ENCODE results near the gene KCTD21.

Gene KCTD21

GRCh38 chr11:78149646-78150045 lies 38.8 kb downstream of the KCTD21 start:
- TF ChIP-seq HDGF (IDR thresholded peaks at IDR 0.05; ENCODE audit: borderline replicate concordance) (no peak), L3MBTL2 (conservative IDR thresholded peaks at IDR 0.05) (no peak), CTBP1 (IDR thresholded peaks at IDR 0.05; ENCODE audit: borderline replicate concordance) (no peak), NFRKB (IDR thresholded peaks at IDR 0.05) (no peak), FOXM1 (IDR thresholded peaks at IDR 0.05; ENCODE audit: borderline replicate concordance) (no peak), BHLHE40 (IDR thresholded peaks at IDR 0.05; ENCODE audit: borderline replicate concordance) (no peak), LEF1 (IDR thresholded peaks at IDR 0.05; ENCODE audit: borderline replicate concordance) (no peak), TARDBP (IDR thresholded peaks at IDR 0.05) (no peak)
- TF ChIP-seq, protein P1, sequence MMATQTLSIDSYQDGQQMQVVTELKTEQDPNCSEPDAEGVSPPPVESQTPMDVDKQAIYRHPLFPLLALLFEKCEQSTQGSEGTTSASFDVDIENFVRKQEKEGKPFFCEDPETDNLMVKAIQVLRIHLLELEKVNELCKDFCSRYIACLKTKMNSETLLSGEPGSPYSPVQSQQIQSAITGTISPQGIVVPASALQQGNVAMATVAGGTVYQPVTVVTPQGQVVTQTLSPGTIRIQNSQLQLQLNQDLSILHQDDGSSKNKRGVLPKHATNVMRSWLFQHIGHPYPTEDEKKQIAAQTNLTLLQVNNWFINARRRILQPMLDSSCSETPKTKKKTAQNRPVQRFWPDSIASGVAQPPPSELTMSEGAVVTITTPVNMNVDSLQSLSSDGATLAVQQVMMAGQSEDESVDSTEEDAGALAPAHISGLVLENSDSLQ (IDR thresholded peaks at IDR 0.05), result no peak
- CTCF ChIA-PET, result interaction anchor here (0.6 kb wide), 1 partner anchor 73 kb away, joined by 3 read pairs; no protein-coding TSS in a partner anchor
- POLR2A ChIA-PET, result interaction anchor here (2.6 kb wide), 1 partner anchor 10 kb away, joined by 10 read pairs; the partner anchor contains the start of gene ALG8
- no peak for DNase-seq (ENCODE audit: extremely low spot score)

DNA sequence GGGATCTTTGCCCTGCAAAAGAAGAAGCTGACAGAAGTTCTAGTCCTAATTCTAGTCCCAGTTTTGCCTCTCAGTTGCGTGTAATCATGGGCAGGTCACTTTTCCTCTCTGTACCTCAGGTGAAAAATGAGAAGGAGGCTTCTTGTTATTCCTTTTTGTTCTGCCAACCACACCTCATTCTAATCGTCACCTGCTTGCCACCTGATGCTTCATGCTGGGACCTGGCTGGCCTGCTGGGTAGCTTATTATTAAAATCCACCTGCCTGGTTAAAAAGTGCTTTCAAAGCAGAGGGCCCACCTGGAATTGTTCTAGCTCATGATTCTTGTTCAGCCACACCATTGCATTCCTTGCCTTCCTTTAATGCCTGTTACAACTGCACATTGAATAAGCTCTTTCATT lies 40.6 kb downstream of the KCTD21 start:
- POLR2A ChIA-PET, result interaction anchor here (0.6 to 2.6 kb wide), 2 partner anchors 8 to 74 kb away, joined by 3 to 10 read pairs; partner anchors contain the start of gene ALG8

GRCh38 chr11:78145511-78146025 lies 42.9 kb downstream of the KCTD21 start:
- POLR2A ChIA-PET, result no interaction called here
- TF ChIP-seq FOXA1 (IDR thresholded peaks at IDR 0.05) (no peak), ARNT (IDR thresholded peaks at IDR 0.05) (no peak), FOXK2 (IDR thresholded peaks at IDR 0.05) (no peak), NFRKB (IDR thresholded peaks at IDR 0.05) (no peak)
- DNase-seq (ENCODE audit: extremely low spot score), result no peak
- CTCF ChIA-PET, result interaction anchor here (0.5 kb wide), 1 partner anchor 97 kb away, joined by 3 read pairs; no protein-coding TSS in a partner anchor

More for the DNA sequence above, 40.6 kb downstream of the KCTD21 start:
- no peak for DNase-seq (ENCODE audit: extremely low spot score)
- CTCF ChIA-PET, result no interaction called here
- TF ChIP-seq FOXK2 (IDR thresholded peaks at IDR 0.05) (no peak), FOXA1 (IDR thresholded peaks at IDR 0.05) (no peak), LEF1 (IDR thresholded peaks at IDR 0.05; ENCODE audit: borderline replicate concordance) (no peak), L3MBTL2 (conservative IDR thresholded peaks at IDR 0.05) (no peak), TARDBP (IDR thresholded peaks at IDR 0.05) (no peak), SUZ12 (IDR thresholded peaks at IDR 0.05) (no peak), CTBP1 (IDR thresholded peaks at IDR 0.05; ENCODE audit: borderline replicate concordance) (no peak), ELF4 (IDR thresholded peaks at IDR 0.05) (no peak), ZNF384 (IDR thresholded peaks at IDR 0.05) (no peak), NFRKB (IDR thresholded peaks at IDR 0.05) (no peak), BHLHE40 (IDR thresholded peaks at IDR 0.05; ENCODE audit: borderline replicate concordance) (no peak), ARNT (IDR thresholded peaks at IDR 0.05) (no peak), FOXM1 (IDR thresholded peaks at IDR 0.05; ENCODE audit: borderline replicate concordance) (no peak), HDGF (IDR thresholded peaks at IDR 0.05; ENCODE audit: borderline replicate concordance) (no peak), SP1 (IDR thresholded peaks at IDR 0.05) (no peak)
- TF ChIP-seq, protein P1 (IDR thresholded peaks at IDR 0.05), result no peak

GRCh38 chr11:78140392-78141077 lies 47.9 kb downstream of the KCTD21 start:
- no peak for DNase-seq (ENCODE audit: extremely low spot score)
- TF ChIP-seq FOXK2 (IDR thresholded peaks at IDR 0.05) (no peak), CTBP1 (IDR thresholded peaks at IDR 0.05; ENCODE audit: borderline replicate concordance) (no peak), ELF4 (IDR thresholded peaks at IDR 0.05) (no peak), ZNF384 (IDR thresholded peaks at IDR 0.05) (no peak), NFRKB (IDR thresholded peaks at IDR 0.05) (no peak), BHLHE40 (IDR thresholded peaks at IDR 0.05; ENCODE audit: borderline replicate concordance) (no peak)
- ChIA-PET POLR2A (interaction anchor here (0.9 to 1.9 kb wide), 6 partner anchors 8 to 145 kb away, joined by 3 to 10 read pairs (median 5); partner anchors contain the start of gene INTS4), CTCF (no interaction called here)

DNA sequence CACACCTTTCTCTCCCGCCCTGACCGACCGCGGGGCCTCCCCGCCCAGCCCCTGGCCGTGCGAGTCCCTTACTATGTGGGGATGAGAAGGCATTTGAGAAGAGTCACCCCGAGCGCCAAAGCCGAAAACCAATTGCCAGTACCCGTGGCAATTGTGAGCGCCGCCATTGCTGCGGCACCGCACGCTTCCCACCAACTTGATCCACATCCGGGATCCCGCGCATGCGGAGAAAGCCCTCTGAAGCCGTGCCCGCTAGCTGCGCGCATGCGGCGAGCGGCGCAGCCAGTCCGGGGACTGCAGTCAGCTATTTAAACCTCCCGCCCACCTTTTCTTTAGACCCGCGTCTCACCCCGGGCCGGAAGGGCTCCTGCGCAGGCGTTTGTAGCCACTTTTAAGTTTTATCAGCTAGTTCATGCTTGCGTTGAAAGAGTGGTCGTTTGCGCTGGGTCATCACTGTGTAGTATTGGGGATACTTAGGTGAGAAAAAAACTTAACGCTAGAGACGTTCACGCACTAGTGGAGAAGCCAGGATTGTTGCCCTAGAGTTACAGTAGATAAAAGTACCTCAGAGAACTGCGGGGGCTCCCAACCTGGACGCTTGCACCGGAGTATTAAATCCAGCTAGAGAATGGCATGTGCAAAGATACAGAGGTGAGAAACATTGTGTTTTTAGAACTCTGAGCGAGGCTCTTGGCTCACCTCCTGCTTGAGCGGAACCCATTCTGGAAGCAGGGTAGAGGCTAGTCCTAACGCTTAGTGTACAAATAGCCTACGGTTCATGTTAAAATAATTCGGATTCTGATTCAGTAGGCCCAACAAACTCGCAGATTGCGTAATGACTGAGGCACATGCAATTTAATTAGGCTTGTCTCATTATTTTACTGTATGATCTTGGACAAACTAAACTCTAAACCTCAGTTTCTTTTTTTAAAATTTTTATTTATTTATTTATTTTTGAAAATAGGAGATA lies 48.7 kb downstream of the KCTD21 start, which contains the start of gene ALG8:
TSS of gene ALG8 (minus strand) at position 205 of the 970 bp plus-strand sequence. CDS start at position 167, 38 bp downstream.
- CTCF ChIA-PET, result interaction anchor here (1.0 kb wide), 1 partner anchor 10 kb away, joined by 3 read pairs; no protein-coding TSS in a partner anchor
- POLR2A ChIA-PET, result interaction anchor here (0.8 to 1.9 kb wide), 19 partner anchors 9 to 435 kb away, joined by 3 to 23 read pairs (median 5); partner anchors contain the start of genes INTS4, KCTD21, NARS2 and NDUFC2

More for the DNA sequence above, 48.7 kb downstream of the KCTD21 start, which contains the start of gene ALG8:
- no peak for TF ChIP-seq HDGF (IDR thresholded peaks at IDR 0.05; ENCODE audit: borderline replicate concordance)
- peak; percentile 56; the same call in 1 of the 2 replicates for TF ChIP-seq ELF4 (IDR thresholded peaks at IDR 0.05)
- TF ChIP-seq FOXK2 (IDR thresholded peaks at IDR 0.05), result no peak
- peak; percentile 75 for TF ChIP-seq NFRKB (IDR thresholded peaks at IDR 0.05)
- TF ChIP-seq ARNT (IDR thresholded peaks at IDR 0.05), result no peak
- no peak for TF ChIP-seq SP1 (IDR thresholded peaks at IDR 0.05)
- TF ChIP-seq, protein P1 (IDR thresholded peaks at IDR 0.05), result no peak
- no peak for TF ChIP-seq LEF1 (IDR thresholded peaks at IDR 0.05; ENCODE audit: borderline replicate concordance)
- no peak for TF ChIP-seq FOXA1 (IDR thresholded peaks at IDR 0.05)
- peak; percentile 99 for TF ChIP-seq L3MBTL2 (conservative IDR thresholded peaks at IDR 0.05)
- TF ChIP-seq ZNF384 (IDR thresholded peaks at IDR 0.05), result no peak
- no peak for TF ChIP-seq FOXM1 (IDR thresholded peaks at IDR 0.05; ENCODE audit: borderline replicate concordance)
- no peak for TF ChIP-seq TARDBP (IDR thresholded peaks at IDR 0.05)
- TF ChIP-seq SUZ12 (IDR thresholded peaks at IDR 0.05), result no peak
- TF ChIP-seq CTBP1 (IDR thresholded peaks at IDR 0.05; ENCODE audit: borderline replicate concordance), result no peak
- no peak for TF ChIP-seq BHLHE40 (IDR thresholded peaks at IDR 0.05; ENCODE audit: borderline replicate concordance)
- DNase-seq (ENCODE audit: extremely low spot score), result peak; percentile 99

All from HEK293T (cell line).